ENCODE measurements around the gene ATXN10. TPM values are rescaled to one million over a fixed set of nuclear protein-coding genes. Genes with fewer than 3 reads are reported as not detected.

Gene ATXN10
- total and polyA plus RNA-seq, 2 experiments from 2014 or later: 99.0 to 163 TPM

- TF ChIP-seq ZNF462 (CRISPR knock-in tag; IDR thresholded peaks at IDR 0.05) (no peak), EZH2phosphoT487 (IDR thresholded peaks at IDR 0.05; ENCODE audit: unreplicated experiment) (no peak), NANOG (IDR thresholded peaks at IDR 0.05; ENCODE audit: borderline replicate concordance) (no peak)
Observed at GRCh38 chr22:45670981-45671782, 452 bp upstream of the ATXN10 start (continued).

GRCh38 chr22:45672564-45673481 is 1.2 kb downstream of the ATXN10 start:
- H3K27ac Mint-ChIP-seq: peak overlapping the region; percentile 85
- no peaks in the 10 kb centered on the region for H3F3A ChIP-seq (replicated peaks; ENCODE audit: low read depth)
- TF ChIP-seq ZNF331 (CRISPR knock-in tag; IDR thresholded peaks at IDR 0.05; ENCODE audit: low read depth): no peak
- no peak for TF ChIP-seq REST (IDR thresholded peaks at IDR 0.05; ENCODE audit: unreplicated experiment)
- no peak for TF ChIP-seq POLR2AphosphoS5 (IDR thresholded peaks at IDR 0.05; ENCODE audit: low read depth)
- TF ChIP-seq CREB1 (CRISPR knock-in tag; IDR thresholded peaks at IDR 0.05; ENCODE audit: low read depth): no peak
- no peak for TF ChIP-seq EZH2phosphoT487 (IDR thresholded peaks at IDR 0.05; ENCODE audit: unreplicated experiment)
- no peak for TF ChIP-seq STAT1 (IDR thresholded peaks at IDR 0.05; ENCODE audit: unreplicated experiment)
- no peak for TF ChIP-seq NANOG (IDR thresholded peaks at IDR 0.05; ENCODE audit: borderline replicate concordance)
- TF ChIP-seq ETS1 (IDR thresholded peaks at IDR 0.05): no peak
- TF ChIP-seq JUNB (IDR thresholded peaks at IDR 0.05; ENCODE audit: unreplicated experiment): no peak
- TF ChIP-seq EZH2 (IDR thresholded peaks at IDR 0.05; ENCODE audit: low read depth, unreplicated experiment): no peak

More at GRCh38 chr22:45672564-45673481, 1.2 kb downstream of the ATXN10 start:
- H3K36me3 Mint-ChIP-seq (ENCODE audit: low read depth): no peaks in the 10 kb centered on the region
- no peaks in the 10 kb centered on the region for H3K27me3 ChIP-seq (ENCODE audit: insufficient read depth)
- peak overlapping the region; percentile 95 for H3K4me3 ChIP-seq
- peak overlapping the region; percentile 95 for H3K4me3 Mint-ChIP-seq
- H3K9me2 ChIP-seq (ENCODE audit: insufficient read depth): no peaks in the 10 kb centered on the region
- peaks cover 61% of the 10 kb centered on the region for H3K79me2 ChIP-seq (replicated peaks; ENCODE audit: insufficient read depth)
- peaks cover 24% of the 10 kb centered on the region for H3K4me1 Mint-ChIP-seq
- H2AFZ ChIP-seq: no peak overlapping the region
- DNase-seq (ENCODE audit: low spot score) (no peak), ATAC-seq (peak; percentile 12)
- no peaks in the 10 kb centered on the region; the same call in 2 of the 3 replicates for H3K9me3 Mint-ChIP-seq
- no peaks in the 10 kb centered on the region for H3K36me3 ChIP-seq (ENCODE audit: insufficient read depth)
- peak overlapping the region; percentile 94 for H3K4me2 ChIP-seq
- H4K20me1 ChIP-seq (replicated peaks; ENCODE audit: insufficient read depth): peaks cover 47% of the 10 kb centered on the region
- H3K27me3 Mint-ChIP-seq (ENCODE audit: insufficient read depth, low read depth, poor library complexity): peaks cover 4% of the 10 kb centered on the region
- no peak overlapping the region for H3K27ac ChIP-seq (ENCODE audit: low read depth)
- peaks cover 22% of the 10 kb centered on the region for H3K4me1 ChIP-seq (ENCODE audit: insufficient read depth)

Data from GM23338 (cell line).